Nephron (organoid): ENCODE results near the gene RNF225.
A peak's percentile ranks its signal among the peaks of the same experiment; 100 is the strongest.

Source experiments
- H3K27ac Mint-ChIP-seq, 3 experiments: 2 replicates each; pipeline ENCODE4 v1.8.0; 2020; ENCODE audit warnings: mixed read lengths in 3 of 3, mild to moderate bottlenecking in 2 of 3, moderate library complexity in 1 of 3
- H3K27me3 Mint-ChIP-seq: 2 replicates; pipeline ENCODE4 v1.8.0; 2021; ENCODE audit warnings: low read depth, mild to moderate bottlenecking, moderate library complexity, mixed read lengths
- H3K36me3 Mint-ChIP-seq: 2 replicates; pipeline ENCODE4 v1.8.0; 2020; ENCODE audit warnings: low read depth, mixed read lengths
- H3K4me1 Mint-ChIP-seq: 2 replicates; pipeline ENCODE4 v1.8.0; 2020; ENCODE audit warnings: mixed read lengths
- H3K4me3 Mint-ChIP-seq, 3 experiments: 2 replicates each; pipeline ENCODE4 v1.8.0; 2020; ENCODE audit warnings: mild to moderate bottlenecking in 3 of 3, mixed read lengths in 3 of 3, moderate library complexity in 2 of 3
- H3K9me3 Mint-ChIP-seq: 2 replicates; pipeline ENCODE4 v1.8.0; 2020; ENCODE audit warnings: mixed read lengths
- CTCF ChIP-seq, 3 experiments: fragments of 200-600 bp; sonication (generic); IDR thresholded peaks; one replicate each; pipeline ENCODE4 v1.5.0; 2021; ENCODE audit warnings: antibody characterized with exemption in 3 of 3; ENCODE audit not compliant: unreplicated experiment in 3 of 3

Gene RNF225

GRCh38 chr19:58350871-58351557 is 44.4 kb upstream of the RNF225 start:
- Mint-ChIP-seq H3K27me3 (no peaks in the 10 kb centered on the region), H3K4me3 (peak overlapping the region; percentile 9 to 42 (median 30)), H3K4me1 (peaks cover 5% of the 10 kb centered on the region), H3K9me3 (no peaks in the 10 kb centered on the region), H3K27ac (no peak overlapping the region), H3K36me3 (peaks cover 8% of the 10 kb centered on the region)
- no peak for TF ChIP-seq CTCF (IDR thresholded peaks at IDR 0.05; ENCODE audit: unreplicated experiment in 3 of 3)

- H3K27me3 Mint-ChIP-seq: no peaks in the 10 kb centered on the region
- H3K4me3 Mint-ChIP-seq: peak overlapping the region in 2 of 3 experiments; percentile 30 to 42
- H3K27ac Mint-ChIP-seq: no peak overlapping the region
- peaks cover 8% of the 10 kb centered on the region for H3K36me3 Mint-ChIP-seq
- peaks cover 4% of the 10 kb centered on the region for H3K4me1 Mint-ChIP-seq
- no peaks in the 10 kb centered on the region for H3K9me3 Mint-ChIP-seq
- no peak for TF ChIP-seq CTCF (IDR thresholded peaks at IDR 0.05; ENCODE audit: unreplicated experiment in 3 of 3)
Measured at GRCh38 chr19:58351558-58351878, 43.9 kb upstream of the RNF225 start.

GRCh38 chr19:58351990-58352755 is 43.3 kb upstream of the RNF225 start:
- peaks cover 4% of the 10 kb centered on the region for H3K4me1 Mint-ChIP-seq
- H3K36me3 Mint-ChIP-seq: peaks cover 8% of the 10 kb centered on the region
- no peak overlapping the region for H3K27ac Mint-ChIP-seq
- no peak for TF ChIP-seq CTCF (IDR thresholded peaks at IDR 0.05; ENCODE audit: unreplicated experiment in 3 of 3)
- no peak overlapping the region for H3K4me3 Mint-ChIP-seq
- H3K9me3 Mint-ChIP-seq: no peaks in the 10 kb centered on the region
- H3K27me3 Mint-ChIP-seq: no peaks in the 10 kb centered on the region

GRCh38 chr19:58352760-58353671 is 42.4 kb upstream of the RNF225 start, which contains the start of gene A1BG:
A1BG (minus strand) TSS chr19:58353492; CDS start chr19:58353437, 55 bp downstream.
- H3K36me3 Mint-ChIP-seq: peaks cover 8% of the 10 kb centered on the region
- no peak for TF ChIP-seq CTCF (IDR thresholded peaks at IDR 0.05; ENCODE audit: unreplicated experiment in 3 of 3)
- H3K4me1 Mint-ChIP-seq: peaks cover 4% of the 10 kb centered on the region

GRCh38 chr19:58353717-58354477 is 41.6 kb upstream of the RNF225 start:
- no peaks in the 10 kb centered on the region for H3K9me3 Mint-ChIP-seq
- H3K4me3 Mint-ChIP-seq: peak overlapping the region in 1 of 3 experiments; percentile 30
- peaks cover 8% of the 10 kb centered on the region for H3K36me3 Mint-ChIP-seq

More at GRCh38 chr19:58352760-58353671, 42.4 kb upstream of the RNF225 start, which contains the start of gene A1BG:
- peak within 1 kb of the TSS in 1 of 3 experiments; percentile 30 for H3K4me3 Mint-ChIP-seq
- no peak within 1 kb of the TSS for H3K27ac Mint-ChIP-seq
- H3K9me3 Mint-ChIP-seq: no peaks in the 10 kb centered on the region
- H3K27me3 Mint-ChIP-seq: no peaks in the 10 kb centered on the region

More at GRCh38 chr19:58353717-58354477, 41.6 kb upstream of the RNF225 start:
- Mint-ChIP-seq H3K4me1 (no peaks in the 10 kb centered on the region), H3K27me3 (no peaks in the 10 kb centered on the region), H3K27ac (no peak overlapping the region)
- no peak for TF ChIP-seq CTCF (IDR thresholded peaks at IDR 0.05; ENCODE audit: unreplicated experiment in 3 of 3)
